Fibroblast of peridontal ligament (primary cell): ENCODE results near the gene SLC11A2.
"Not testable (repeated sequence)": the region's sequence is repeated elsewhere in the genome, so short reads cannot be mapped to it uniquely, and the experiment has no call there.

Source experiments
- DNase-seq: peaks from one replicate; pipeline ENCODE4 v3.0.0-alpha.2; 2010; ENCODE audit errors: extremely low read depth

Gene SLC11A2

GRCh38 chr12:51027342-51027835 is 1.2 kb upstream of the SLC11A2 start:
- no peak for DNase-seq

DNA sequence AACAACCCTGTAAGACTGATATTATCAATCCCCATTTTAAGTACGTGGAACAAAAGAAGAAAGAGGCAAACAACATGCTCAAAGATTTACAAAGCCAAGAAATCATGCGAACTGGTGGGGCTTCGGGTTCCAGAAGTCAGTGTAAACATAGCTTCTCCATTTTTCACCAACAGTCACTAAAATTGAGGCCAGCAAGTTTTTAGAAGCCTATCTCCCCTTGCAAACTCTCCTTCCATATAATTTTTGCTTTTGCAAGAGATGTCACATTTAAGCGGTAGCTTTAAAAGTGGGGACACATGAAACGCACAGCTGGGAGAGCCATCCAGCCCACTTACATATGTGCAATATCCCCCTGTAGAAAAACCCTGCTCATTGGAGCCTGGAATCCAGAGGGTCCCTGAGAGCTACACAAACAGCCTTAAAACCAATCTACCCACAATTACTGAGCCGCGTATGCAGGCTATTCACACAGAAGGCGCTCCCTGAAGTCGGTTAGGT is 797 bp downstream of the SLC11A2 start:
- peak; percentile 21 for DNase-seq

DNA sequence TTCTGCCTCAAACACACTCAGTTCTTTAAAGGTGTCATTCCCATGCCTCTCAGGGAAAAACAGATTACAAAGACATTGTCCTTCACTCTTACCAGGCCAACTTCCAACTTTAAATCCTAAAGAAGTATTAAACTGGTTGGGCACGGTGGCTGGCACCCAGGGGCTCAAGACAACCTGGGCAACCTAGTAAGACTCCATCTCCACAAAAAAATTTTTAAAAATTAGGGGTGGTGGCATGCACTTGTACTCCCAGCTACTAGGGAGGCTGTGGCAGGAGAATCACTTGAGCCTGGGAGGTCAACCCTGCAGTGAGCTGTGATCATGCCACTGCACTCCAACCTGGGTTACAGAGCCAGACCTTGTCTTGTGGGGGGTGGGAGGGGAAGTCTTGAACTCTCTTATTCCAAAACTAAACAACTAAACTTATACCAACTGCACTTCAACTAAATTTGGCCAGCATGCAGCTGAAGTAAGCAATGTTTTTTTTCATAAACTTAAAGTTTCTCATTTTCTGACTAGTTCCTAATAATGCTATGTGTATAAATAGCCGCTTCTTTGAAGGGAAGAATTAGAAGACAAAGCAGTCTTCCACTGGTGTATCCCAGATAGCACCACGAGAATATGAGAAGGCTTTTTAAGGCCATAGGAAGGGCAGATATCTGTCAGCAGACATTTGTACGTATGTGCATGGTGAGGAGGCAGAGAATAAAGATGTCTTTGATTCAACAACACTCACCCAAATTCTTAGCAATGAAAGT is 2.4 kb downstream of the SLC11A2 start:
- peak; percentile 38 for DNase-seq

- no peak for DNase-seq
Observed at GRCh38 chr12:51021694-51022093, 4.5 kb downstream of the SLC11A2 start.

- DNase-seq: no peak
Observed at GRCh38 chr12:51020448-51021182, 5.6 kb downstream of the SLC11A2 start.

DNA sequence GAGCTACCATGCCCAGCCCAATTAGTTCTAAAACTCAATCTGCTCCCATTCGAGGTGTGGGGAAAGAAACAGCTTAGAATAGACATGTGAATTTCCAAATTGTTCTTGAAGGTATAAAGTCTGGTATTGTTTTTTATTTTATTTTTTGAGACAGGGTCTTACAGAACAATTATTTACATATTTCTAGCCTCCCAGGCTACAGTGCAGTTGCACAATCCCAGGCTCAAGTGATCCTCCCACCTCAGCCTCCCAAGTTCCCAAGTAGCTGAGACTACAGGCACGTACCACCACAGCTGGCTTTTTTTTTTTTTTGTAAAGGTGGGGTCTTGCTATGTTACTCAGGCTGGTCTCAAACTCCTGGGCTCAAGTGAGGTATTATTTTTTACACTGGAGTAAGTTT is 6.3 kb downstream of the SLC11A2 start:
- no peak for DNase-seq

- no peak for DNase-seq
Observed at GRCh38 chr12:51018956-51019355, 7.2 kb downstream of the SLC11A2 start.

DNA sequence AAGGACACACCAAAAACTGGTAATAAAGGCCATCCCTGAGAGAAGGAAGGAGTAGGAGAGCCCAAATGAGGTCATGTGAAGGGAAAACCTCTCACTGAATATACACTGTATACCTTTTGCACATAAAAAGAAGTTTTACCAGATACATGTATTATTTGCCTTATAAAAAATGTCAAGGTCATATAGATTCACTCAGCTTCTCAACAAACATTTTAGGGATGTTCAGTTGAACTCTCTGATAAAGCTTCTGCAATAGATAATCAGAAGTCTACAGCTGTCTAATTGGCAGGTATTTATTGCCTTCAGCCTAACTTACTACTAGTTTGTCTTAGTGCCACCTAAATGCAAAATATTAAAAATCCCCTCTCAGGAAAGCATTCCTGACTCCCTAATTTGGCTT is 8.7 kb downstream of the SLC11A2 start:
- DNase-seq: no peak

- not testable (repeated sequence) for DNase-seq
Observed at GRCh38 chr12:51014467-51014866, 11.7 kb downstream of the SLC11A2 start.

DNA sequence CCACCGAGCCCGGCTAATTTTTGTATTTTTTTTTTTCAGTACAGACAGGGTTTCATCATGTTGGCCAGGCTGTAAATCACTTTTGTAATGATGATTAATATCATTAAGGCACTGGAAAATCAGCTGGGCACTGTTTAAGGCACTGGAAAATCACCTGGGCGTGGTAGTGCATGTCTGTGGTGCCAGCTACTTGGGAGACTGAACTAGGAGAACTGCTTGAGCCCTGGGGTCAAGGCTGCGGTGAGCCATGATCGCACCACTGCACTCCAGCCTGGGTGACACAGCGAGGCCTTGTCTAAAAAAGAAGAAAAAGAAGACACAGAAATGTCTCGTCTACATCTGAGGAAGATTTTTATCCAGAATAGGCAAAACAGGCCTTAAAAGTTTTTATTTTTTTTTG is 12.7 kb downstream of the SLC11A2 start:
- DNase-seq: no peak

DNA sequence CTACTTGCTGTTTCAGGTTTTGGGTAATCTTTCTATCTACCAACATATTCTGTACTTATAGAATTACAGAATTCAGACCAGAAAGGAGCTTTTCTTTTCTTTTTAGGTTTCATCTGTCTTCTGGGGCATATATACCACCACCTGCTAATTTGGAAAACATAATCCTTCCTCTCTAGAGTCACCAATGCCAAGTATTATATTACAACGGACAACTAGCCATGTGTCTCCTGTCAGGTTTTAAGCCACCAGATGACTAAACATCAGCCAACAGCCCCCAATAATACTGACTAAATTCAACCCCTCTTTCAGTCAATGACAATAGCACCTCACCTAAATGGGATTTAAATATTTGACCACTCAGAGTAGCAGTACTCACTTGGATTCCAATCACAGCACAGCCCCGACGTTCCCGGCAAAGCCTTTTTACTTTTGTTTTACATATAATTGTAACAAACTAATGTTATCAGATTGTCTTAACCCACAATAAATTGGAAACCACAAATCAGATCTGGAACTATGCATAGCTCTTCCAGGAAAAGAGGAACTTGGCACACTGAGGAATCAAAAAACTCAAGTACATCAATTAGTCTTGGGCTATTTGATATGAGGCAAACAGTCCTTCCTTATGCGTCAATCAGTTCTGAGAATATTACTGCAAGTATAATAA is 13.5 kb downstream of the SLC11A2 start:
- DNase-seq: no peak

GRCh38 chr12:51011955-51012354 is 14.2 kb downstream of the SLC11A2 start:
- no peak for DNase-seq

- DNase-seq: peak; percentile 70
Observed at GRCh38 chr12:51009056-51009440, 17.1 kb downstream of the SLC11A2 start.

- no peak for DNase-seq
Observed at GRCh38 chr12:51008329-51009055, 17.7 kb downstream of the SLC11A2 start.

DNA sequence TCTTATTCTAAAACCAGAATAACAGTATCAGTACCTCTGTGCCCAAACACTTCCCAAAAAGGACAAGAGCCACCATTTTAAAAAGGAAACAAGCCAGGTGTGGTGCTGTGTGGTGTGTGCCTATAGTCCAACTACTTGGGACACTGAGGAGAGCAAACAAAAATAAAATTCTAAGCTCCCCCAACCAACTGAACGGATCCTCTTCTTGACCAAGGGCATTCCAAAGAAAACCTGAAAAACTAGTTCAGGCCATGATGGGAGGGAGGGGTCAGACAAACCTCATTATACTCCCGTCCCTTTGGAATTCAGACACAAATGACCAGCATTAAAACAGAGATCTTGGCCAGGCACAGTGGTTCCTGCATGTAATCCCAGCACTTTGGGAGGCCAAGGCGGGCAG is 20.5 kb downstream of the SLC11A2 start:
- DNase-seq: no peak

DNA sequence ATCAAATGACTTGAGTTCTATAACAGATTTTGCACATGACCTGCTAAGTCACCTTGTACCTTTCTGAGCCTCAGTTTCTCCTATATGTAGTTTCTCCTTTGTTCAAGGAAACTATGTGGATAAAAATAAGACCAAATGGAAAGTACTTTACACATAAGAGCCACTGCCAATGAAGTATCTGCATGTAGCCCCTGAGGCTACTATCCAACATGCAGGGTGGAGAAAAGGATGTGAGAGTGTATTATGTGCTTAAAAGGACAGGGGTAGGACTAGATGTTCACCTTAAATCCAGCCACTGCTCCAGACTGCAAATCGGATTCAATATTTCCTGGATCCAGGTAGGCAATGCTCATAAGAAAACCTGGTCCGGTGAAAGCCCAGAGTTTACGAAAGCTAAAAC is 21.2 kb downstream of the SLC11A2 start:
- no peak for DNase-seq

GRCh38 chr12:51004504-51004903 is 21.7 kb downstream of the SLC11A2 start:
- no peak for DNase-seq

DNA sequence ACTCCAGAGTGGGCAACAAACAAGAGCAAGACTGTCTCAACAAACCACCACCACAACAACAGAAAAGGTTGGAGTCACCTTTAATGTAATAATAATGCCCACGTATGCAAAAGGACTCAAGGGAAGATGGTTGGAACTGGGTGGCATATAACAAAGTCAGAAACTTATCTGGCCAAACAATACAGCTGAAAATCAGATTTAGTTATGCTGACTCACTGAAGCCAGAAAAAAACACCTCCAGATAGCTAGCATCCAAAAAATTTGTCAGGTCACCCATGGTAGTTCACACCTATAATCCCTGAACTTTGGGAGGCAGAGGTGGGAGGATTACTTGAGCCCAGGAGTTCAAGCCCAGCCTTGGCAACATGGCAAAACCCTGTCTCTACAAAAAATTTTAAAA is 24.4 kb downstream of the SLC11A2 start:
- DNase-seq: no peak

DNA sequence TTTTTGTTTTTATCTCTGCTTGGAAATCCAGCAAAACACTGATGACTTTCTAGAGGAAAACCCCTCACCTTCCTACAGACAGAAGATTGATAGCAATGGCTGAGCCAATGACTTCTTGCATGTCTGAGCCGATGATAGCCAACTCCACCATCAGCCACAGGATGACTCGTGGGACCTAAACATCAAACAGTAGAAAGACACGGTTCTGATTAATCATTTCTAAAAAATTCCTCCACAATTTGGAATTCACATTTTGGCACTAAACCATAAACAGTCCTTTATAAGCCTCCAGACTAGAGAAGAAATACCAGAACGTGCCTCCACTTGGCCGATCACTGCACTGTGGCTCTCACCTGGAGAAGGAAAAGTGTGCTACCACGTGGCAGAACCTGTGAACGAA is 25.9 kb downstream of the SLC11A2 start:
- DNase-seq: peak; percentile 59

GRCh38 chr12:50999093-50999492 is 27.1 kb downstream of the SLC11A2 start:
- no peak for DNase-seq

DNA sequence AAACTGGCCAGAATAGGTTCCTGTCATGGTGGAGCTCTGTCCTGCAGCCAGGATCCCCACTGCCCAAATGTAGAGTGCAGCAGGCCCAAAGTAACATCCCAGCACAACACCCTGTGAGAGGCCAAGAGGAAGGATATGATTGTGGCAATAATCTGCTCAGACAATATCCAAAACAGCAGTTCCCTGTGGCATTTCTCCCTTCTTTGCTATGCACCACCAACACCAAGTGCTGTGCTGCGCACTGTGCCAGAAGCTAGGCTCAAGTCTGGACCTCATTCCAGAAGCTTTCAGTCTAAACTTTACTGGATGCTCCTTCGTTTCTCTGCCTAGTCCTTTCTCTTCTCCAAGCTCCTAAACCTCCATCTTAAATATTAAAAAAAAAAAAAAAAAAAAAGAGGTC is 33.4 kb downstream of the SLC11A2 start:
- peak; percentile 69 for DNase-seq

GRCh38 chr12:50991291-50991690 is 34.9 kb downstream of the SLC11A2 start:
- DNase-seq: no peak
